OCI-LY7 (cell line): Measurements from ENCODE around the gene SERP2. TPM values are rescaled to one million over a fixed set of nuclear protein-coding genes. Genes with fewer than 3 reads are reported as not detected.

Experiments
- BruUV-seq: library from RNA; stranded (reverse); fragments of 400-500 nt; replicated peaks from 2 replicates; lab custom pipeline; 2021; lab: Mats Ljungman, UMichigan
- CTCF ChIA-PET: fragments of 300-600 bp; sonication (Branson Sonifier 250); formaldehyde crosslinking; loops from one replicate; lab custom pipeline; 2022; ENCODE audit warnings: antibody characterized with exemption; ENCODE audit not compliant: unreplicated experiment; lab: Charles Lee
- POLR2A ChIA-PET: fragments of 300-600 bp; sonication (Branson Sonifier 250); formaldehyde crosslinking; loops from one replicate; lab custom pipeline; 2022; ENCODE audit warnings: antibody characterized with exemption; lab: Charles Lee
- DNase-seq: peaks from one replicate; pipeline ENCODE4 v3.0.0-alpha.2; 2015; ENCODE audit warnings: low spot score
- H2AFZ ChIP-seq: fragments of 200-600 bp; sonication (generic), shearing (Covaris generic); 2 replicates; pipeline ENCODE4 v1.6.1; 2014; ENCODE audit warnings: mild to moderate bottlenecking, antibody characterized with exemption, low read length, moderate library complexity
- H3K27ac ChIP-seq: fragments of 200-600 bp; sonication (generic); 2 replicates; pipeline ENCODE4 v1.5.1; 2014; ENCODE audit warnings: mixed run types, low read depth, mild to moderate bottlenecking, moderate library complexity, low read length, inconsistent platforms; ENCODE audit not compliant: poor library complexity, severe bottlenecking
- H3K36me3 ChIP-seq: fragments of 200-600 bp; sonication (generic); 2 replicates; pipeline ENCODE4 v1.6.1; 2014; ENCODE audit warnings: mild to moderate bottlenecking, antibody characterized with exemption, low read length, moderate library complexity, mixed read lengths; ENCODE audit not compliant: insufficient read depth
- H3K4me1 ChIP-seq: fragments of 200-600 bp; sonication (generic); 2 replicates; pipeline ENCODE4 v1.5.1; 2014; ENCODE audit warnings: mild to moderate bottlenecking, low read length; ENCODE audit not compliant: insufficient read depth, poor library complexity, severe bottlenecking
- H3K4me2 ChIP-seq: fragments of 200-600 bp; sonication (generic); 2 replicates; pipeline ENCODE4 v1.6.1; 2014; ENCODE audit warnings: mild to moderate bottlenecking, low read length
- H3K4me3 ChIP-seq: fragments of 200-600 bp; sonication (generic); 2 replicates; pipeline ENCODE4 v1.5.1; 2014; ENCODE audit warnings: mild to moderate bottlenecking, low read depth, low read length; ENCODE audit not compliant: poor library complexity, severe bottlenecking
- H3K79me2 ChIP-seq: fragments of 200-600 bp; sonication (generic); 2 replicates; pipeline ENCODE4 v1.6.1; 2016; ENCODE audit warnings: low read depth, mild to moderate bottlenecking, low read length, moderate library complexity, mixed read lengths; ENCODE audit not compliant: insufficient read depth
- H3K9me2 ChIP-seq: fragments of 200-600 bp; sonication (generic); 2 replicates; pipeline ENCODE4 v1.6.1; 2016; ENCODE audit warnings: mild to moderate bottlenecking, low read length, mixed read lengths; ENCODE audit not compliant: insufficient read depth
- H3K9me3 ChIP-seq: fragments of 200-600 bp; sonication (generic); 2 replicates; pipeline ENCODE4 v1.6.1; 2014; ENCODE audit warnings: mild to moderate bottlenecking, mixed run types, low read length, mixed read lengths
- H4K20me1 ChIP-seq: fragments of 200-600 bp; sonication (generic); 2 replicates; pipeline ENCODE4 v1.6.1; 2014; ENCODE audit warnings: mild to moderate bottlenecking, antibody characterized with exemption, low read length, moderate library complexity, mixed read lengths; ENCODE audit not compliant: insufficient read depth
- EZH2phosphoT487 ChIP-seq: fragments of 200-600 bp; sonication (generic); IDR thresholded peaks from 2 replicates; pipeline ENCODE4 v1.6.1; 2018; ENCODE audit warnings: low read depth, borderline replicate concordance, mild to moderate bottlenecking, mixed run types, antibody characterized with exemption, low read length, moderate library complexity, mixed read lengths
- intact Hi-C: fragments of 100-400 bp; cut with micrococcal nuclease; formaldehyde crosslinking; loops from one replicate; pipeline ENCODE4 v1.10.0; 2022; ENCODE audit not compliant: unreplicated experiment
- total RNA-seq, 2 experiments: library from RNA; depleted of rRNA in 1 of 2; stranded (reverse); fragments of >200 nt in 1 of 2; shearing (Covaris generic) in 1 of 2; gene quantifications; 2 replicates each; pipeline ENCODE4 v1.2.3, GENCODE V29; 2014 to 2022
- TF ChIP-seq, protein P1 (sequence below): fragments of 200-600 bp; sonication (generic); conservative IDR thresholded peaks from 2 replicates; pipeline ENCODE4 v1.5.1; 2014; ENCODE audit warnings: mild to moderate bottlenecking, antibody characterized with exemption, low read length, moderate library complexity, mixed read lengths

Gene SERP2
- total RNA-seq, 2 experiments from 2014 or later, result not detected

GRCh38 chr13:44402899-44403445, 29.3 kb downstream of the SERP2 start:
- Histone ChIP-seq H3K36me3 (no peaks in the 10 kb centered on the region), H3K79me2 (no peaks in the 10 kb centered on the region), H2AFZ (no peak overlapping the region), H3K9me3 (no peaks in the 10 kb centered on the region), H4K20me1 (no peaks in the 10 kb centered on the region), H3K4me2 (no peak overlapping the region), H3K9me2 (no peaks in the 10 kb centered on the region), H3K4me1 (no peaks in the 10 kb centered on the region), H3K4me3 (no peak overlapping the region), H3K27ac (no peak overlapping the region)
- CTCF ChIA-PET, result no interaction called here
- TF ChIP-seq, protein P1, sequence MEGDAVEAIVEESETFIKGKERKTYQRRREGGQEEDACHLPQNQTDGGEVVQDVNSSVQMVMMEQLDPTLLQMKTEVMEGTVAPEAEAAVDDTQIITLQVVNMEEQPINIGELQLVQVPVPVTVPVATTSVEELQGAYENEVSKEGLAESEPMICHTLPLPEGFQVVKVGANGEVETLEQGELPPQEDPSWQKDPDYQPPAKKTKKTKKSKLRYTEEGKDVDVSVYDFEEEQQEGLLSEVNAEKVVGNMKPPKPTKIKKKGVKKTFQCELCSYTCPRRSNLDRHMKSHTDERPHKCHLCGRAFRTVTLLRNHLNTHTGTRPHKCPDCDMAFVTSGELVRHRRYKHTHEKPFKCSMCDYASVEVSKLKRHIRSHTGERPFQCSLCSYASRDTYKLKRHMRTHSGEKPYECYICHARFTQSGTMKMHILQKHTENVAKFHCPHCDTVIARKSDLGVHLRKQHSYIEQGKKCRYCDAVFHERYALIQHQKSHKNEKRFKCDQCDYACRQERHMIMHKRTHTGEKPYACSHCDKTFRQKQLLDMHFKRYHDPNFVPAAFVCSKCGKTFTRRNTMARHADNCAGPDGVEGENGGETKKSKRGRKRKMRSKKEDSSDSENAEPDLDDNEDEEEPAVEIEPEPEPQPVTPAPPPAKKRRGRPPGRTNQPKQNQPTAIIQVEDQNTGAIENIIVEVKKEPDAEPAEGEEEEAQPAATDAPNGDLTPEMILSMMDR, result no peak
- no peak for TF ChIP-seq EZH2phosphoT487
- no TSS peak for BruUV-seq
- POLR2A ChIA-PET, result no interaction called here
- intact Hi-C loops, result no loop called here
- DNase-seq, result no peak

DNA sequence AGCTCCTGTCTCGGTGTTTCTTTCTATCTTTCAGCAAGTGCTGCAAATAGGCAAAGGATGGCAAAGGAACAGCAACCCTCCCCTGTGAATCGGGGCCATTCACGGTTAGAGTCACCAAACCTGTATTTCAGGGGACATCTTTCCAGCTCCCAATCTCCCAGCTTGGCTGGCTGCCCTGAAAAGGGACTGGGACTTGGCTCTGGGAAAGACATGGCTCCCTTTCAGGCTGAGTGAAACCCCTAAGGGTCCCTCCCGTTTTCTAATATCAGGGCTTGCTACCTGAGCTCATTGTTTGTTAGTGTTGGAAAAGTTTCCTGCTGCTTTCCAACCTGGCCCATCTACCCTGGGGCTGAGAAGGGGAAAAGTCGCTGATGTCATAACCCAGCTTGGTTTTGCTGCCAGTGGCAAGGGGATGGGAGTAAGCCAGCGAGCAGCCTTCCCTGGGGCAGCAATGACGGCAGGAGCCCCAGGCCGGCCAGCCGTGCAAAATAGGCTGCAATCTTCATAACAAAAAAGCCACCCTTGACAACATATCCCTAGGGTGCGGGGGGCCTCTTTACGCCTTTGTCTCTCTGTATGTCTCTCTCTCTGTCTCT, 29.9 kb downstream of the SERP2 start:
- CTCF ChIA-PET, result no interaction called here

More for the DNA sequence above, 29.9 kb downstream of the SERP2 start:
- Histone ChIP-seq H3K79me2 (no peaks in the 10 kb centered on the region), H3K4me2 (no peak overlapping the region), H3K27ac (no peak overlapping the region), H4K20me1 (no peaks in the 10 kb centered on the region), H3K4me3 (no peak overlapping the region), H3K9me2 (no peaks in the 10 kb centered on the region), H2AFZ (no peak overlapping the region), H3K9me3 (no peaks in the 10 kb centered on the region), H3K4me1 (no peaks in the 10 kb centered on the region), H3K36me3 (no peaks in the 10 kb centered on the region)
- POLR2A ChIA-PET, result no interaction called here
- DNase-seq, result no peak
- BruUV-seq, result no TSS peak
- no peak for TF ChIP-seq EZH2phosphoT487
- TF ChIP-seq, protein P1, result no peak
- intact Hi-C loops, result no loop called here
